Common myeloid progenitor, CD34-positive (primary cell): ENCODE measurements around the gene FKBP10.

Source experiments
- CTCF ChIA-PET: fragments of 350-600 bp; sonication (Branson Sonifier 250); formaldehyde crosslinking; loops from one replicate; lab custom pipeline; 2021; ENCODE audit warnings: antibody characterized with exemption; lab: Charles Lee
- POLR2A ChIA-PET: fragments of 350-600 bp; sonication (Branson Sonifier 250); formaldehyde crosslinking; loops from one replicate; lab custom pipeline; 2021; ENCODE audit warnings: antibody characterized with exemption; lab: Charles Lee
- DNase-seq, 3 donors: peaks; one replicate each; pipeline versions ENCODE4 v3.0.0 to v3.0.0-alpha.2; 2013
- H3K27ac ChIP-seq, 2 experiments: 1 replicate in 1 of 2; 2 replicates in 1 of 2; pipeline ENCODE4 v1.7.0; 2013; ENCODE audit warnings: inconsistent platforms in 2 of 2, low read length in 2 of 2, mild to moderate bottlenecking in 2 of 2, low read depth in 1 of 2, moderate library complexity in 1 of 2; ENCODE audit not compliant: severe bottlenecking in 2 of 2, insufficient read depth in 1 of 2, poor library complexity in 1 of 2
- H3K27me3 ChIP-seq, 5 experiments: replicated peaks in 2 of 5; 1 replicate in 3 of 5; 2 replicates in 2 of 5; pipeline versions ENCODE4 v1.6.1 to v1.7.0; 2013; ENCODE audit warnings: low read length in 4 of 5, mild to moderate bottlenecking in 2 of 5, moderate library complexity in 2 of 5, inconsistent platforms in 1 of 5; ENCODE audit not compliant: insufficient read depth in 5 of 5, control insufficient read depth in 4 of 5
- H3K36me3 ChIP-seq, 4 experiments: 1 replicate in 2 of 4; 2 replicates in 2 of 4; pipeline versions ENCODE4 v1.6.1 to v1.7.0; 2013; ENCODE audit warnings: low read length in 3 of 4, control low read depth in 1 of 4, mild to moderate bottlenecking in 1 of 4; ENCODE audit not compliant: control insufficient read depth in 4 of 4, insufficient read depth in 4 of 4
- H3K4me1 ChIP-seq, 4 experiments: 1 replicate in 3 of 4; 2 replicates in 1 of 4; pipeline versions ENCODE4 v1.6.1 to v1.7.1; 2013; ENCODE audit warnings: low read length in 3 of 4, mild to moderate bottlenecking in 3 of 4, control low read depth in 1 of 4, inconsistent platforms in 1 of 4, moderate library complexity in 1 of 4; ENCODE audit not compliant: control insufficient read depth in 4 of 4, insufficient read depth in 4 of 4; ENCODE audit errors: control extremely low read depth in 1 of 4
- H3K4me3 ChIP-seq, 7 experiments: 1 replicate in 4 of 7; 2 replicates in 3 of 7; pipeline versions ENCODE4 v1.5.1 to v1.7.0; 2013; ENCODE audit warnings: mild to moderate bottlenecking in 7 of 7, low read length in 6 of 7, moderate library complexity in 6 of 7, inconsistent platforms in 2 of 7, low read depth in 2 of 7, control low read depth in 1 of 7; ENCODE audit not compliant: insufficient read depth in 4 of 7, control insufficient read depth in 1 of 7; ENCODE audit errors: extremely low read depth in 1 of 7
- H3K9me3 ChIP-seq, 5 experiments: 1 replicate in 4 of 5; 2 replicates in 1 of 5; pipeline versions ENCODE4 v1.6.1 to v1.7.1; 2013; ENCODE audit warnings: low read length in 4 of 5, mild to moderate bottlenecking in 2 of 5, inconsistent platforms in 1 of 5, low read depth in 1 of 5, moderate library complexity in 1 of 5; ENCODE audit not compliant: control insufficient read depth in 4 of 5, insufficient read depth in 2 of 5; ENCODE audit errors: control extremely low read depth in 1 of 5
- WGBS: methylation state at CpG from one replicate; pipeline ENCODE4 v1.1.5; 2013; ENCODE audit not compliant: insufficient coverage; 5-methylcytosine and 5-hydroxymethylcytosine counted together

FKBP10 gene

GRCh38 chr17:41782142-41782541, 30.7 kb upstream of the FKBP10 start:
- POLR2A ChIA-PET: interaction anchor here (0.6 to 0.9 kb wide), 2 partner anchors 18 to 1046 kb away, joined by 3 to 4 read pairs; no protein-coding TSS in a partner anchor
- Histone ChIP-seq H3K27ac (no peak overlapping the region), H3K9me3 (no peaks in the 10 kb centered on the region), H3K27me3 (no peaks in the 10 kb centered on the region), H3K36me3 (peaks cover 0 to 12% (median 2%) of the 10 kb centered on the region in 4 experiments), H3K4me3 (peak overlapping the region in 1 of 7 experiments; percentile 42), H3K4me1 (peaks cover 6 to 76% (median 73%) of the 10 kb centered on the region in 4 experiments)
- CTCF ChIA-PET: interaction anchor here (0.9 to 2.3 kb wide), 5 partner anchors 17 to 47 kb away, joined by 3 to 7 read pairs (median 4); no protein-coding TSS in a partner anchor
- DNase-seq: no peak
- WGBS: 80% methylated on average over 2 of the region's 4 CpGs

GRCh38 chr17:41784207-41784744, 28.5 kb upstream of the FKBP10 start:
- Histone ChIP-seq H3K4me3 (peak overlapping the region in 6 of 7 experiments; percentile 79 to 91 (median 90)), H3K27ac (peak overlapping the region in 1 of 2 experiments; percentile 82), H3K9me3 (no peaks in the 10 kb centered on the region), H3K27me3 (no peaks in the 10 kb centered on the region), H3K36me3 (peaks cover 0 to 4% (median 0%) of the 10 kb centered on the region in 4 experiments), H3K4me1 (peaks cover 15 to 81% (median 74%) of the 10 kb centered on the region in 4 experiments)
- peak; percentile 40 to 74 (median 70) for DNase-seq
- 6% methylated on average over 5 of the region's 6 CpGs for WGBS
- ChIA-PET POLR2A (interaction anchor here (1.2 to 3.7 kb wide), 2 partner anchors 10 to 17 kb away, joined by 4 to 26 read pairs; no protein-coding TSS in a partner anchor), CTCF (interaction anchor here (0.7 to 4.0 kb wide), 11 partner anchors 10 to 88 kb away, joined by 3 to 42 read pairs (median 4); partner anchors contain the start of gene P3H4)

- Histone ChIP-seq H3K27ac (peak overlapping the region; percentile 72 to 82), H3K9me3 (no peaks in the 10 kb centered on the region), H3K27me3 (no peaks in the 10 kb centered on the region), H3K36me3 (peaks cover 0 to 4% (median 0%) of the 10 kb centered on the region in 4 experiments), H3K4me3 (peak overlapping the region; percentile 72 to 91 (median 89)), H3K4me1 (peaks cover 17 to 77% (median 69%) of the 10 kb centered on the region in 4 experiments)
- CTCF ChIA-PET: interaction anchor here (0.7 to 5.1 kb wide), 12 partner anchors 7 to 130 kb away, joined by 3 to 42 read pairs (median 6); partner anchors contain the start of gene P3H4
- DNase-seq: peak; percentile 82 to 98 (median 98)
- 0% methylated on average over 3 of the region's 13 CpGs for WGBS
- POLR2A ChIA-PET: interaction anchor here (0.9 to 3.7 kb wide), 11 partner anchors 8 to 80 kb away, joined by 3 to 40 read pairs (median 5); partner anchors contain the start of genes HAP1 and KLHL11
Measured at GRCh38 chr17:41785091-41785858, 27.5 kb upstream of the FKBP10 start.

GRCh38 chr17:41785859-41786226, 27.0 kb upstream of the FKBP10 start:
- H3K27me3 ChIP-seq: no peaks in the 10 kb centered on the region
- H3K9me3 ChIP-seq: no peaks in the 10 kb centered on the region
- WGBS: 0% methylated on average over 9 of the region's 22 CpGs
- ChIA-PET CTCF (interaction anchor here (0.7 to 5.1 kb wide), 14 partner anchors 8 to 129 kb away, joined by 3 to 42 read pairs (median 5); partner anchors contain the start of gene P3H4), POLR2A (interaction anchor here (0.9 to 3.7 kb wide), 17 partner anchors 8 to 97 kb away, joined by 3 to 40 read pairs (median 4); partner anchors contain the start of genes HAP1 and KLHL11)
- peaks cover 17 to 81% (median 69%) of the 10 kb centered on the region in 4 experiments for H3K4me1 ChIP-seq
- H3K36me3 ChIP-seq: peaks cover 0 to 4% (median 0%) of the 10 kb centered on the region in 4 experiments
- no peak for DNase-seq
- H3K4me3 ChIP-seq: peak overlapping the region; percentile 72 to 91 (median 89)
- H3K27ac ChIP-seq: peak overlapping the region; percentile 72 to 82

- Histone ChIP-seq H3K4me1 (peaks cover 17 to 83% (median 65%) of the 10 kb centered on the region in 4 experiments), H3K4me3 (peak within 1 kb of the TSS; percentile 72 to 91 (median 89)), H3K36me3 (peaks cover 0 to 4% (median 0%) of the 10 kb centered on the region in 4 experiments), H3K9me3 (no peaks in the 10 kb centered on the region), H3K27ac (peak within 1 kb of the TSS; percentile 72 to 82), H3K27me3 (no peaks in the 10 kb centered on the region)
- CTCF ChIA-PET: interaction anchor here (0.6 to 5.1 kb wide), 19 partner anchors 8 to 97 kb away, joined by 3 to 42 read pairs (median 4); no protein-coding TSS in a partner anchor
- peak; percentile 99 to 100 (median 99) for DNase-seq
- 0% methylated on average over 65 of the region's 79 CpGs for WGBS
- POLR2A ChIA-PET: interaction anchor here (0.6 to 3.7 kb wide), 20 partner anchors 8 to 1859 kb away, joined by 3 to 40 read pairs (median 3); partner anchors contain the start of genes CASC3, HAP1, KLHL11 and LRRC3C
Measured at GRCh38 chr17:41786227-41787020, 26.4 kb upstream of the FKBP10 start, which contains the start of gene JUP. Gene JUP (minus strand): TSS chr17:41786711. CDS start chr17:41771854, 14,857 bp downstream.

- H3K9me3 ChIP-seq: no peaks in the 10 kb centered on the region
- H3K4me3 ChIP-seq: peak overlapping the region in 1 of 7 experiments; percentile 10
- POLR2A ChIA-PET: interaction anchor here (0.7 to 3.7 kb wide), 13 partner anchors 7 to 1647 kb away, joined by 3 to 40 read pairs (median 4); partner anchors contain the start of genes CASC3 and P3H4
- no peak for DNase-seq
- H3K27ac ChIP-seq: no peak overlapping the region
- H3K36me3 ChIP-seq: peaks cover 0 to 4% (median 0%) of the 10 kb centered on the region in 4 experiments
- no peaks in the 10 kb centered on the region for H3K27me3 ChIP-seq
- CTCF ChIA-PET: interaction anchor here (0.7 to 5.1 kb wide), 17 partner anchors 8 to 97 kb away, joined by 3 to 42 read pairs (median 4); no protein-coding TSS in a partner anchor
- H3K4me1 ChIP-seq: peaks cover 17 to 77% (median 59%) of the 10 kb centered on the region in 4 experiments
- no CpG with 5 or more reads among the region's 4 CpGs for WGBS
Measured at GRCh38 chr17:41787021-41787418, 25.8 kb upstream of the FKBP10 start.
